GM12874 (cell line): ENCODE data around the gene CTXND1.

ENCODE experiments used
- CTCF ChIP-seq: IDR thresholded peaks from 2 replicates; pipeline ENCODE4 v1.5.1; 2011; ENCODE audit warnings: low read depth, mild to moderate bottlenecking, control low read depth, low read length, moderate library complexity; ENCODE audit not compliant: insufficient read depth

CTXND1 gene

GRCh38 chr15:80208758-80209734, 43.0 kb downstream of the CTXND1 start:
- no peak for TF ChIP-seq CTCF

- no peak for TF ChIP-seq CTCF
Observed at GRCh38 chr15:80207887-80208286, 44.1 kb downstream of the CTXND1 start.

- TF ChIP-seq CTCF, result no peak
Observed at GRCh38 chr15:80204231-80204630, 47.8 kb downstream of the CTXND1 start.

- no peak for TF ChIP-seq CTCF
Observed at GRCh38 chr15:80203361-80203885, 48.6 kb downstream of the CTXND1 start.

GRCh38 chr15:80202641-80203360, 49.2 kb downstream of the CTXND1 start:
- no peak for TF ChIP-seq CTCF

- TF ChIP-seq CTCF, result no peak
Observed at GRCh38 chr15:80202016-80202315, 50.0 kb downstream of the CTXND1 start.

GRCh38 chr15:80201256-80202015, 50.6 kb downstream of the CTXND1 start:
- TF ChIP-seq CTCF, result no peak
